ENCODE measurements around the gene MAD2L2. TPM values are rescaled to one million over a fixed set of nuclear protein-coding genes. Genes with fewer than 3 reads are reported as not detected.
A peak's percentile ranks its signal among the peaks of the same experiment; 100 is the strongest.

MAD2L2 gene
- total RNA-seq, 1 donor from 2014 or later, result 30.1 TPM

DNA sequence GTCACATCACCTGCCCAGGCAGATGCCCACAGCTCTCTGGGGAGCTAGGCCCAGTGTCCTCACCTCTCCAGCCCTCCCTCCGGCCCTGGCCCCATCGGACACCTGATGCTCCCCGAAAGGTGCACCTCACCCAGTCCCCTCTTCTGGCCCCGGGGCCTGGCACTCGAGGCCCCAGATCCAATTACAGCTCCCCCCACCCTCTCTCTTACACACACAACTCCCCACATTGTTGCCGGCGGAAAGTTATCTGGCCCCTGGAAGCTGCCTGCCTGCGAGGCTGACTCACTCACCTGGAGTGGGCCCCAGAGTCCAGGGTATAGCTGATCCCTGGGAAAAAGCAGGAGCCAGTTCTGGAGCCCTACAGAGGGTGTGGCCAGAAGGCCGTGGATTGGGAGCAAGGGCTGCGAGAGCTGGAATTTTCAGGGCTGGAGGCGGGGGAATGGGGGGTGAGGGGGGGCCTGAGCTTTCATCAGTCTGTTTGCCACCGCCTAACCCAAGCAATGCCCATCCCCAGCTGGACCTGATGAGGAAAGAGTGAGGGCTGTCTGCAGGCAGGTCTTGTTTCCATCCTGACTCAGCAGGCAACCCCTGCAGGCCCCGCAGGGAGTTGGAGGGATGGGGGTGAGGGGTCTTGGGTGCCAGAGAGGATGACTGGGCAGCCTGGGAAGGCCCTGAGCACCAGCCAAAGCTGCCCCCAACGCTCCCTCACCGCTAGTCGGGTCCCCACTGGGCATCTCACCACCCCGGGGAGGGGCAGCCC is 27.7 kb downstream of the MAD2L2 start:
- Mint-ChIP-seq H3K36me3 (ENCODE audit: low read depth, unreplicated experiment) (peaks cover 8% of the 10 kb centered on the region), H3K4me3 (ENCODE audit: unreplicated experiment) (peak overlapping the region; percentile 79), H3K27me3 (ENCODE audit: low read depth, unreplicated experiment) (peaks cover 9% of the 10 kb centered on the region), H3K27ac (ENCODE audit: unreplicated experiment) (no peak overlapping the region), H3K9me3 (ENCODE audit: unreplicated experiment) (no peaks in the 10 kb centered on the region), H3K4me1 (ENCODE audit: low read depth, unreplicated experiment) (peaks cover 6% of the 10 kb centered on the region)
- TF ChIP-seq, protein P1, sequence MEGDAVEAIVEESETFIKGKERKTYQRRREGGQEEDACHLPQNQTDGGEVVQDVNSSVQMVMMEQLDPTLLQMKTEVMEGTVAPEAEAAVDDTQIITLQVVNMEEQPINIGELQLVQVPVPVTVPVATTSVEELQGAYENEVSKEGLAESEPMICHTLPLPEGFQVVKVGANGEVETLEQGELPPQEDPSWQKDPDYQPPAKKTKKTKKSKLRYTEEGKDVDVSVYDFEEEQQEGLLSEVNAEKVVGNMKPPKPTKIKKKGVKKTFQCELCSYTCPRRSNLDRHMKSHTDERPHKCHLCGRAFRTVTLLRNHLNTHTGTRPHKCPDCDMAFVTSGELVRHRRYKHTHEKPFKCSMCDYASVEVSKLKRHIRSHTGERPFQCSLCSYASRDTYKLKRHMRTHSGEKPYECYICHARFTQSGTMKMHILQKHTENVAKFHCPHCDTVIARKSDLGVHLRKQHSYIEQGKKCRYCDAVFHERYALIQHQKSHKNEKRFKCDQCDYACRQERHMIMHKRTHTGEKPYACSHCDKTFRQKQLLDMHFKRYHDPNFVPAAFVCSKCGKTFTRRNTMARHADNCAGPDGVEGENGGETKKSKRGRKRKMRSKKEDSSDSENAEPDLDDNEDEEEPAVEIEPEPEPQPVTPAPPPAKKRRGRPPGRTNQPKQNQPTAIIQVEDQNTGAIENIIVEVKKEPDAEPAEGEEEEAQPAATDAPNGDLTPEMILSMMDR (IDR thresholded peaks at IDR 0.05; ENCODE audit: insufficient read depth, low read depth, low read length), result no peak
- no peak for TF ChIP-seq EZH2 (IDR thresholded peaks at IDR 0.05; ENCODE audit: insufficient read depth, low read length)
- H3K27me3 ChIP-seq (ENCODE audit: insufficient read depth, low read length), result peaks cover 15% of the 10 kb centered on the region
- DNase-seq (ENCODE audit: low read depth) (peak; percentile 49), FAIRE-seq (no peak)
- no peak overlapping the region for H3K27ac ChIP-seq (ENCODE audit: low read depth, low read length)
- no peak overlapping the region for H2AFZ ChIP-seq (ENCODE audit: low read depth, low read length)
- peak overlapping the region; percentile 87 for H3K4me2 ChIP-seq (ENCODE audit: low read length)
- peaks cover 11% of the 10 kb centered on the region for H3K4me1 ChIP-seq (ENCODE audit: insufficient read depth, low read length)
- no peaks in the 10 kb centered on the region for H3K79me2 ChIP-seq (ENCODE audit: insufficient read depth, low read length)
- no peak overlapping the region for H3K4me3 ChIP-seq (ENCODE audit: insufficient read depth, low read depth, low read length)
- H3K36me3 ChIP-seq (ENCODE audit: insufficient read depth, low read length), result no peaks in the 10 kb centered on the region
- H4K20me1 ChIP-seq (ENCODE audit: insufficient read depth, low read length), result peaks cover 7% of the 10 kb centered on the region
- no peak overlapping the region for H3K9ac ChIP-seq (ENCODE audit: low read length)
- H3K9me3 ChIP-seq (ENCODE audit: insufficient read depth, low read depth, low read length), result no peaks in the 10 kb centered on the region

DNA sequence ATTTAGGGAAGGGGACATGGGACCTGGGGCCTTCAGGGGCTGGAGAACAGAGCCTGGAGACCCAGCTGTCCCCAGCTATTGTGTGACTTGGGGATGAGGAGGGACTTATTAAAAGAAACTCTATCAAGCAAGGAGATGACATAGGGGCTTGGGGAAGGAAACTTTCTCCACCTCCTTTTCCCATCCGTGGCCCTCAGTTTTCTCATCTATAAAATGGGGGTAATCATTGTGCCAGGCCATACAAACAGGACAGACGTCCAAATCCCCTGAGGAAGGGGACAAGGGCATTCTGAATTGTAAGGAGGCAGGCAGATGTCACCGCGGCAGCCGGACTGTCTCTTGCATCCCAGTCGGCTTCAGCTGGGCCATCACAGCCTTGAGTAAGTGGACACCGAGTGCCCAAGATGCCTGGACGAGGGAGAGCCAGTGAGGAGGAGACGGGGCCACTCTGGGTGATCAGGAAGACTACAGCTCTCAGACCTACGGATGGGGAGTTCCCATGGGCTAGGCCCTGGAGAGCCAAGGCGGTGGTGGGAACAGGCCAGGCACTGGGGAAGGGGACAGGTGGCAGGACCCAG is 28.7 kb downstream of the MAD2L2 start:
- H3K4me3 Mint-ChIP-seq (ENCODE audit: unreplicated experiment), result no peak overlapping the region
- Histone ChIP-seq H2AFZ (ENCODE audit: low read depth, low read length) (no peak overlapping the region), H3K27ac (ENCODE audit: low read depth, low read length) (no peak overlapping the region), H3K4me3 (ENCODE audit: insufficient read depth, low read depth, low read length) (no peak overlapping the region), H3K9ac (ENCODE audit: low read length) (no peak overlapping the region), H3K4me2 (ENCODE audit: low read length) (no peak overlapping the region), H4K20me1 (ENCODE audit: insufficient read depth, low read length) (peaks cover 7% of the 10 kb centered on the region), H3K36me3 (ENCODE audit: insufficient read depth, low read length) (no peaks in the 10 kb centered on the region), H3K9me3 (ENCODE audit: insufficient read depth, low read depth, low read length) (no peaks in the 10 kb centered on the region), H3K79me2 (ENCODE audit: insufficient read depth, low read length) (no peaks in the 10 kb centered on the region), H3K27me3 (ENCODE audit: insufficient read depth, low read length) (peaks cover 19% of the 10 kb centered on the region), H3K4me1 (ENCODE audit: insufficient read depth, low read length) (peaks cover 11% of the 10 kb centered on the region)
- no peak for DNase-seq (ENCODE audit: low read depth)
- H3K36me3 Mint-ChIP-seq (ENCODE audit: low read depth, unreplicated experiment), result peaks cover 2% of the 10 kb centered on the region
- TF ChIP-seq EZH2 (IDR thresholded peaks at IDR 0.05; ENCODE audit: insufficient read depth, low read length), result no peak
- TF ChIP-seq, protein P1 (IDR thresholded peaks at IDR 0.05; ENCODE audit: insufficient read depth, low read depth, low read length), result no peak
- H3K4me1 Mint-ChIP-seq (ENCODE audit: low read depth, unreplicated experiment), result peaks cover 6% of the 10 kb centered on the region
- FAIRE-seq, result no peak
- no peaks in the 10 kb centered on the region for H3K9me3 Mint-ChIP-seq (ENCODE audit: unreplicated experiment)
- H3K27me3 Mint-ChIP-seq (ENCODE audit: low read depth, unreplicated experiment), result peaks cover 9% of the 10 kb centered on the region
- H3K27ac Mint-ChIP-seq (ENCODE audit: unreplicated experiment), result no peak overlapping the region

DNA sequence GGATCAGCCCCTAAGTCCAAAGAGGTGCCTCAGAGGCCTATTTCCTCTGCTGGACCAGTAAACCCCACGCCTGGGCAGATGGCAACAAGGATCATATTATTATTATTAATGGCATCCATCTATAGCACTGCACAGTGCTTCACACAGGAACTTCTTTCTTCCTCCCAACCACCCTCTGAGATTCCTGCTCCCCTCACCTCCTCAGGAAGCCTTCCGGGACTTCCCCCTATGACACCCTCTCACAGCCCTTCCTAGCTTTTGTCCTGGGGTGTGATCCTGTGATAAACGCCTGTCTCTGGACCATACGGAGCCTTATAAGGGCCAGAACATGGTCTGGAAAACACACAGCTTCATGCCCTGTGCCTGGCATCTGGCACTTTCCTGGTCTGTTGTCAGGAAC is 29.9 kb downstream of the MAD2L2 start:
- H3K27ac Mint-ChIP-seq (ENCODE audit: unreplicated experiment), result no peak overlapping the region
- Histone ChIP-seq H2AFZ (ENCODE audit: low read depth, low read length) (peak overlapping the region; percentile 64), H3K9me3 (ENCODE audit: insufficient read depth, low read depth, low read length) (no peaks in the 10 kb centered on the region), H3K4me2 (ENCODE audit: low read length) (peak overlapping the region; percentile 68), H3K79me2 (ENCODE audit: insufficient read depth, low read length) (no peaks in the 10 kb centered on the region), H3K9ac (ENCODE audit: low read length) (no peak overlapping the region), H3K4me1 (ENCODE audit: insufficient read depth, low read length) (peaks cover 11% of the 10 kb centered on the region), H4K20me1 (ENCODE audit: insufficient read depth, low read length) (peaks cover 5% of the 10 kb centered on the region), H3K27ac (ENCODE audit: low read depth, low read length) (no peak overlapping the region), H3K27me3 (ENCODE audit: insufficient read depth, low read length) (peaks cover 19% of the 10 kb centered on the region), H3K4me3 (ENCODE audit: insufficient read depth, low read depth, low read length) (no peak overlapping the region), H3K36me3 (ENCODE audit: insufficient read depth, low read length) (no peaks in the 10 kb centered on the region)
- TF ChIP-seq, protein P1 (IDR thresholded peaks at IDR 0.05; ENCODE audit: insufficient read depth, low read depth, low read length), result no peak
- TF ChIP-seq EZH2 (IDR thresholded peaks at IDR 0.05; ENCODE audit: insufficient read depth, low read length), result no peak
- H3K4me1 Mint-ChIP-seq (ENCODE audit: low read depth, unreplicated experiment), result peaks cover 5% of the 10 kb centered on the region
- H3K36me3 Mint-ChIP-seq (ENCODE audit: low read depth, unreplicated experiment), result no peaks in the 10 kb centered on the region
- peak overlapping the region; percentile 31 for H3K4me3 Mint-ChIP-seq (ENCODE audit: unreplicated experiment)
- H3K9me3 Mint-ChIP-seq (ENCODE audit: unreplicated experiment), result no peaks in the 10 kb centered on the region
- FAIRE-seq, result no peak
- DNase-seq (ENCODE audit: low read depth), result no peak
- peaks cover 13% of the 10 kb centered on the region for H3K27me3 Mint-ChIP-seq (ENCODE audit: low read depth, unreplicated experiment)
